GM18511 (cell line): ENCODE data around the gene CRHBP.
A peak's percentile ranks its signal among the peaks of the same experiment; 100 is the strongest.
"Not testable (repeated sequence)": the region's sequence is repeated elsewhere in the genome, so short reads cannot be mapped to it uniquely, and the experiment has no call there.

Experiments used
- ATAC-seq: cut with Tn5 transposase; IDR thresholded peaks from one replicate; pipeline ENCODE4 v1.9.1; 2021; ENCODE audit warnings: mild to moderate bottlenecking, moderate library complexity; ENCODE audit not compliant: unreplicated experiment

Gene CRHBP

GRCh38 chr5:76958991-76959767, 6.3 kb downstream of the CRHBP start:
- ATAC-seq: no peak

- peak; percentile 78 for ATAC-seq
Observed at GRCh38 chr5:76960004-76960625, 7.3 kb downstream of the CRHBP start.

GRCh38 chr5:76964060-76964459, 11.2 kb downstream of the CRHBP start:
- no peak for ATAC-seq

- no peak for ATAC-seq
Observed at GRCh38 chr5:76971511-76971910, 18.7 kb downstream of the CRHBP start.

- no peak for ATAC-seq
Observed at GRCh38 chr5:76972689-76973088, 19.8 kb downstream of the CRHBP start.

GRCh38 chr5:76974785-76975184, 21.9 kb downstream of the CRHBP start:
- ATAC-seq: no peak

- no peak for ATAC-seq
Observed at GRCh38 chr5:76978869-76979268, 26.0 kb downstream of the CRHBP start.

- no peak for ATAC-seq
Observed at GRCh38 chr5:76980518-76981144, 27.8 kb downstream of the CRHBP start.

GRCh38 chr5:76982450-76982849, 29.6 kb downstream of the CRHBP start:
- ATAC-seq: no peak

- no peak for ATAC-seq
Observed at GRCh38 chr5:76983468-76983867, 30.6 kb downstream of the CRHBP start.

GRCh38 chr5:76986825-76987526, 34.1 kb downstream of the CRHBP start:
- no peak for ATAC-seq

- no peak for ATAC-seq
Observed at GRCh38 chr5:76990899-76991459, 38.1 kb downstream of the CRHBP start.

- ATAC-seq: not testable (repeated sequence)
Observed at GRCh38 chr5:76993436-76993835, 40.6 kb downstream of the CRHBP start.

GRCh38 chr5:76994337-76994736, 41.5 kb downstream of the CRHBP start:
- no peak for ATAC-seq

- ATAC-seq: not testable (repeated sequence)
Observed at GRCh38 chr5:76998251-76998650, 45.4 kb downstream of the CRHBP start.

GRCh38 chr5:76999451-76999850, 46.6 kb downstream of the CRHBP start:
- no peak for ATAC-seq

- ATAC-seq: no peak
Observed at GRCh38 chr5:77003246-77003645, 50.4 kb downstream of the CRHBP start.

- no peak for ATAC-seq
Observed at GRCh38 chr5:77006124-77006523, 53.3 kb downstream of the CRHBP start.

GRCh38 chr5:77008413-77008812, 55.6 kb downstream of the CRHBP start:
- ATAC-seq: no peak

GRCh38 chr5:77010243-77010642, 57.4 kb downstream of the CRHBP start:
- no peak for ATAC-seq

- no peak for ATAC-seq
Observed at GRCh38 chr5:77011498-77011897, 58.7 kb downstream of the CRHBP start.
